Measurements from ENCODE around the gene GFPT2.

The GFPT2 gene

GRCh38 chr5:180364306-180364856, 11.2 kb upstream of the GFPT2 start:
- H3K27ac ChIP-seq (ENCODE audit: poor library complexity, severe bottlenecking) = no peak overlapping the region
- DNase-seq (ENCODE audit: low spot score) (no peak), ATAC-seq (ENCODE audit: low read depth) (no peak)
- H3K36me3 ChIP-seq (ENCODE audit: low read depth) = no peaks in the 10 kb centered on the region
- TF ChIP-seq CTCF (IDR thresholded peaks at IDR 0.05; ENCODE audit: poor library complexity, severe bottlenecking) = no peak
- H3K4me3 ChIP-seq (ENCODE audit: severe bottlenecking) = no peak overlapping the region
- no peaks in the 10 kb centered on the region for H3K9me3 ChIP-seq (ENCODE audit: severe bottlenecking)
- H3K4me1 ChIP-seq (ENCODE audit: insufficient read depth, poor library complexity, severe bottlenecking) = no peaks in the 10 kb centered on the region
- H3K27me3 ChIP-seq (ENCODE audit: insufficient read depth, poor library complexity, severe bottlenecking) = no peaks in the 10 kb centered on the region

DNA sequence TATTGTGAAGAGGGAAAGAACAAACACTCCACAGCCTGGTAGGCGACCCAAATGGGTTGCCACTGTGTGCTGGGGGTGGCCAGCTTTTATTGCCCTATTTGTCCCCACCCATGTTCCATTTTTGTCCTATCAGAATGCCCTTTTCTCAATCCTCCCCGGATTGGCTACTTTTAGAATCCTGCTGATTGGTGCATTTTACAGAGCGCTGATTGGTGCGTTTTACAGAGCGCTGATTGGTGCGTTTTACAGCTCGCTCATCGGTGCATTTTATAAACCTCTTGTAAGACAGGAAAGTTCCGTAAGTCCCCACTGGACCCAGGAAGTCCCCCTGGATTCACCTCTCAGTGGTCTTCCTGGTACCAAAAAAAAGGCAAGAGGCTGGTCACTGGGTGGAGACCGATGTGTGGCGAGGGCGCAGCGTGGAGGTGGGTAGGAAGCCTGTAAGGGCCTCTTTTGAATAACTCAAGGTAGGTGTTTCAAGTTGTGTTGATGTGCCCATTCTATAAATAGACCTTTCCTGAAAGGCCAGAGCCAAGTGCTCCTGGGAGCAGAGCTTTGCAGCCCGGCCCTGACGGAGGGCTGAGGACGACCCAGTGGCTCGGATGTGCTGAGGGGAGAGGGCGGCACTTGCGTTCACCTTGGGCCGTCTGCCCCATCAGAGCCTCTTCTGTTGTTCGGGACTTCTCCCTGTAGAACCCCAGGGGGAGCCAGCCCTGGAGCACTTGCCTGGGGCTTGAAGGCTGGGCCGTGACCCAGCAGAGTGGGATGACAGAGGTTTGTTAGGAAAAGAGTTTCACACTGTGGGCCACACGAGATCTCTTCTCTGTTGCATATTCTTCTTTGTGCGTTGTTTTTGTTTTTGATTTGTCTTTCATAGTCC, 7.2 kb upstream of the GFPT2 start:
- no peaks in the 10 kb centered on the region for H3K4me1 ChIP-seq (ENCODE audit: insufficient read depth, poor library complexity, severe bottlenecking)
- TF ChIP-seq CTCF (IDR thresholded peaks at IDR 0.05; ENCODE audit: poor library complexity, severe bottlenecking) = no peak
- ATAC-seq (ENCODE audit: low read depth) (no peak), DNase-seq (ENCODE audit: low spot score) (no peak)
- H3K36me3 ChIP-seq (ENCODE audit: low read depth) = no peaks in the 10 kb centered on the region
- H3K4me3 ChIP-seq (ENCODE audit: severe bottlenecking) = no peak overlapping the region
- H3K27ac ChIP-seq (ENCODE audit: poor library complexity, severe bottlenecking) = no peak overlapping the region
- H3K27me3 ChIP-seq (ENCODE audit: insufficient read depth, poor library complexity, severe bottlenecking) = peaks cover 8% of the 10 kb centered on the region
- H3K9me3 ChIP-seq (ENCODE audit: severe bottlenecking) = no peaks in the 10 kb centered on the region

DNA sequence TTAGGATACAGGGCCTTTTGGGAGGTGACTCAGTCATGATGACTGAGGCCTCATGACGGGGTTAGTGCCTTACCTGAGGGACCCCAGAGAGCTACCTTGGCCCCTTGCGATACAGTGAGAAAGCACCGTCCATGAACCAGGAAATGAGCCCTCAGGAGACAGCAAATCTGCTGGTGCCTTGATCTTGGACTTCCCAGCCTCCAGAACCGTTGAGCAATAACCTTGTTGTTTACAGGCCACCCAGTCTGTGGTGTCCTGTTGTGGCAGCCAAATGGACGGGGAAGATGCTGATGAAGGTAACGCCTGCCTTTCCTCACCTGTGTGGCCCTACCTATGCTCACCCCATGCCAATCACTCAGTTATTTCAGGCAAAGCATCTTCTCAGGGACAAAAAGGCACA, 5.6 kb upstream of the GFPT2 start:
- Histone ChIP-seq H3K27me3 (ENCODE audit: insufficient read depth, poor library complexity, severe bottlenecking) (peaks cover 22% of the 10 kb centered on the region), H3K4me3 (ENCODE audit: severe bottlenecking) (no peak overlapping the region), H3K27ac (ENCODE audit: poor library complexity, severe bottlenecking) (no peak overlapping the region), H3K4me1 (ENCODE audit: insufficient read depth, poor library complexity, severe bottlenecking) (no peaks in the 10 kb centered on the region), H3K9me3 (ENCODE audit: severe bottlenecking) (no peaks in the 10 kb centered on the region), H3K36me3 (ENCODE audit: low read depth) (no peaks in the 10 kb centered on the region)
- TF ChIP-seq CTCF (IDR thresholded peaks at IDR 0.05; ENCODE audit: poor library complexity, severe bottlenecking) = no peak
- DNase-seq (ENCODE audit: low spot score) = no peak
- ATAC-seq (ENCODE audit: low read depth) = no peak

GRCh38 chr5:180358179-180358578, 5.0 kb upstream of the GFPT2 start:
- H3K4me3 ChIP-seq (ENCODE audit: severe bottlenecking) = no peak overlapping the region
- ATAC-seq (ENCODE audit: low read depth) = no peak
- H3K9me3 ChIP-seq (ENCODE audit: severe bottlenecking) = no peaks in the 10 kb centered on the region
- TF ChIP-seq CTCF (IDR thresholded peaks at IDR 0.05; ENCODE audit: poor library complexity, severe bottlenecking) = no peak
- H3K4me1 ChIP-seq (ENCODE audit: insufficient read depth, poor library complexity, severe bottlenecking) = no peaks in the 10 kb centered on the region
- no peak for DNase-seq (ENCODE audit: low spot score)
- no peak overlapping the region for H3K27ac ChIP-seq (ENCODE audit: poor library complexity, severe bottlenecking)
- H3K27me3 ChIP-seq (ENCODE audit: insufficient read depth, poor library complexity, severe bottlenecking) = peaks cover 27% of the 10 kb centered on the region
- no peaks in the 10 kb centered on the region for H3K36me3 ChIP-seq (ENCODE audit: low read depth)

- Histone ChIP-seq H3K27ac (ENCODE audit: poor library complexity, severe bottlenecking) (no peak overlapping the region), H3K36me3 (ENCODE audit: low read depth) (no peaks in the 10 kb centered on the region), H3K9me3 (ENCODE audit: severe bottlenecking) (no peaks in the 10 kb centered on the region), H3K27me3 (ENCODE audit: insufficient read depth, poor library complexity, severe bottlenecking) (peaks cover 55% of the 10 kb centered on the region), H3K4me1 (ENCODE audit: insufficient read depth, poor library complexity, severe bottlenecking) (no peaks in the 10 kb centered on the region), H3K4me3 (ENCODE audit: severe bottlenecking) (no peak overlapping the region)
- ATAC-seq (ENCODE audit: low read depth) = no peak
- no peak for TF ChIP-seq CTCF (IDR thresholded peaks at IDR 0.05; ENCODE audit: poor library complexity, severe bottlenecking)
- DNase-seq (ENCODE audit: low spot score) = no peak
These were observed 1.8 kb upstream of the GFPT2 start for GRCh38 chr5:180354966-180355365.
